D721Med (cell line): ENCODE data around the gene APOL2.
"Not testable (repeated sequence)": the region's sequence is repeated elsewhere in the genome, so short reads cannot be mapped to it uniquely, and the experiment has no call there.

Experiments used
- DNase-seq: peaks from one replicate; pipeline ENCODE4 v3.0.0; 2011; ENCODE audit warnings: low spot score; ENCODE audit not compliant: insufficient read length
- FAIRE-seq: peaks from 2 replicates; lab custom pipeline; 2011; peaks lifted over from hg19 to GRCh38; lab: Jason Lieb, UNC
- CTCF ChIP-seq: IDR thresholded peaks from 2 replicates; pipeline ENCODE4 v1.5.1; 2012; ENCODE audit warnings: mild to moderate bottlenecking, control low read depth; ENCODE audit not compliant: insufficient read depth; ENCODE audit errors: missing control alignments

Gene APOL2

GRCh38 chr22:36208914-36209313 lies 30.4 kb downstream of the APOL2 start:
- DNase-seq = no peak
- TF ChIP-seq CTCF = no peak
- FAIRE-seq = no peak

GRCh38 chr22:36208162-36208765 lies 31.1 kb downstream of the APOL2 start:
- DNase-seq = no peak
- TF ChIP-seq CTCF = no peak
- FAIRE-seq = no peak

GRCh38 chr22:36206255-36206654 lies 33.1 kb downstream of the APOL2 start:
- no peak for TF ChIP-seq CTCF
- DNase-seq (no peak), FAIRE-seq (no peak)

- not testable (repeated sequence) for DNase-seq, FAIRE-seq
These were observed 33.8 kb downstream of the APOL2 start for GRCh38 chr22:36205573-36205972.

GRCh38 chr22:36204632-36205015 lies 34.7 kb downstream of the APOL2 start:
- DNase-seq = no peak
- TF ChIP-seq CTCF = no peak
- FAIRE-seq = no peak

GRCh38 chr22:36204001-36204631 lies 35.2 kb downstream of the APOL2 start:
- FAIRE-seq = no peak

GRCh38 chr22:36203441-36203840 lies 35.9 kb downstream of the APOL2 start:
- FAIRE-seq, DNase-seq: not testable (repeated sequence)

More at GRCh38 chr22:36204001-36204631, 35.2 kb downstream of the APOL2 start:
- DNase-seq = no peak
- TF ChIP-seq CTCF = no peak

- not testable (repeated sequence) for DNase-seq, FAIRE-seq
These were observed 36.4 kb downstream of the APOL2 start for GRCh38 chr22:36202906-36203305.
